Neural progenitor cell (in vitro differentiated cells): Measurements from ENCODE around the gene BEND7. TPM values are rescaled to one million over a fixed set of nuclear protein-coding genes. Genes with fewer than 3 reads are reported as not detected.

ENCODE experiments used
- DNase-seq: peaks from one replicate; pipeline ENCODE4 v3.0.0-alpha.2; 2016; ENCODE audit warnings: low spot score
- H2AFZ ChIP-seq: fragments of 200-600 bp; sonication (generic); replicated peaks from 2 replicates; pipeline ENCODE4 v1.6.1; 2016; ENCODE audit warnings: antibody characterized with exemption
- H3F3A ChIP-seq: fragments of 200-600 bp; sonication (generic); 2 replicates; pipeline ENCODE4 v1.6.1; 2016; ENCODE audit warnings: antibody characterized with exemption, low read depth
- H3K27ac ChIP-seq: fragments of 200-600 bp; sonication (generic); 2 replicates; pipeline ENCODE4 v1.5.1; 2016; ENCODE audit warnings: mild to moderate bottlenecking
- H3K27me3 ChIP-seq: fragments of 200-600 bp; sonication (generic); 2 replicates; pipeline ENCODE4 v1.6.1; 2016; ENCODE audit warnings: mild to moderate bottlenecking, moderate library complexity
- H3K36me3 ChIP-seq: fragments of 200-600 bp; sonication (generic); 2 replicates; pipeline ENCODE4 v1.5.1; 2016
- H3K4me1 ChIP-seq: fragments of 200-600 bp; sonication (generic); 2 replicates; pipeline ENCODE4 v1.6.1; 2016; ENCODE audit warnings: mixed run types
- H3K4me2 ChIP-seq: fragments of 200-600 bp; sonication (generic); 2 replicates; pipeline ENCODE4 v1.6.1; 2016
- H3K4me3 ChIP-seq: fragments of 200-600 bp; sonication (generic); 2 replicates; pipeline ENCODE4 v1.5.1; 2016
- H3K79me2 ChIP-seq: fragments of 200-600 bp; sonication (generic); 2 replicates; pipeline ENCODE4 v1.6.1; 2016; ENCODE audit warnings: low read depth
- H3K9ac ChIP-seq: fragments of 200-600 bp; sonication (generic); 2 replicates; pipeline ENCODE4 v1.6.1; 2016
- H3K9me3 ChIP-seq: fragments of 200-600 bp; sonication (generic); 2 replicates; pipeline ENCODE4 v1.5.1; 2016; ENCODE audit warnings: low read depth
- H4K20me1 ChIP-seq: fragments of 200-600 bp; sonication (generic); 2 replicates; pipeline ENCODE4 v1.6.1; 2016; ENCODE audit warnings: low read depth
- H3K27ac Mint-ChIP-seq: 3 replicates; pipeline ENCODE4 v1.8.0; 2021; ENCODE audit warnings: mixed read lengths
- H3K27me3 Mint-ChIP-seq: 2 replicates; pipeline ENCODE4 v1.8.0; 2022; ENCODE audit warnings: low read depth, mild to moderate bottlenecking, inconsistent platforms, moderate library complexity, mixed read lengths; ENCODE audit not compliant: insufficient read depth
- H3K36me3 Mint-ChIP-seq: 3 replicates; pipeline ENCODE4 v1.8.0; 2021; ENCODE audit warnings: mixed read lengths
- H3K4me1 Mint-ChIP-seq: 3 replicates; pipeline ENCODE4 v1.8.0; 2021; ENCODE audit warnings: mixed read lengths
- H3K4me3 Mint-ChIP-seq: 3 replicates; pipeline ENCODE4 v1.8.0; 2021; ENCODE audit warnings: mild to moderate bottlenecking, moderate library complexity, mixed read lengths
- H3K9me3 Mint-ChIP-seq: 3 replicates; pipeline ENCODE4 v1.8.0; 2020; ENCODE audit warnings: mixed read lengths
- CTCF ChIP-seq: fragments of 200-600 bp; sonication (generic); IDR thresholded peaks from 2 replicates; pipeline ENCODE4 v1.5.1; 2017; ENCODE audit warnings: antibody characterized with exemption, mild to moderate bottlenecking
- EZH2 ChIP-seq: fragments of 200-600 bp; sonication (generic); IDR thresholded peaks from 2 replicates; pipeline ENCODE4 v1.6.1; 2017; ENCODE audit warnings: antibody characterized with exemption, mild to moderate bottlenecking, moderate library complexity
- EZH2phosphoT487 ChIP-seq: fragments of 200-600 bp; sonication (generic); IDR thresholded peaks from 2 replicates; pipeline ENCODE4 v1.6.1; 2017; ENCODE audit warnings: antibody characterized with exemption
- total RNA-seq: library from RNA; depleted of rRNA; stranded (reverse); fragments of >200 nt; gene quantifications from 2 replicates; pipeline ENCODE4 v1.2.3, GENCODE V29; 2015; ENCODE audit warnings: low replicate concordance

BEND7 gene
- total RNA-seq, 1 donor from 2014 or later = 7.5 TPM

- no peak for TF ChIP-seq EZH2phosphoT487
- no peak for TF ChIP-seq CTCF
- no peaks in the 10 kb centered on the region for H3K79me2 ChIP-seq
- H3K9ac ChIP-seq = no peak overlapping the region
- no peak for DNase-seq
- H4K20me1 ChIP-seq = no peaks in the 10 kb centered on the region
- H3K4me2 ChIP-seq = no peak overlapping the region
- no peaks in the 10 kb centered on the region for H3K27me3 ChIP-seq
- no peaks in the 10 kb centered on the region for H3K9me3 ChIP-seq
- Mint-ChIP-seq H3K27me3 (no peaks in the 10 kb centered on the region), H3K4me3 (no peak overlapping the region), H3K27ac (no peak overlapping the region), H3K9me3 (no peaks in the 10 kb centered on the region), H3K4me1 (peaks cover 22% of the 10 kb centered on the region), H3K36me3 (peaks cover 5% of the 10 kb centered on the region)
- no peak overlapping the region for H3K4me3 ChIP-seq
- H2AFZ ChIP-seq = no peak overlapping the region
- H3K36me3 ChIP-seq = no peaks in the 10 kb centered on the region
- H3K4me1 ChIP-seq = peaks cover 23% of the 10 kb centered on the region
- no peak overlapping the region for H3K27ac ChIP-seq
- H3F3A ChIP-seq = peaks cover 18% of the 10 kb centered on the region
These were observed 29.7 kb downstream of the BEND7 start for GRCh38 chr10:13499150-13499549.

GRCh38 chr10:13496931-13497330, 31.9 kb downstream of the BEND7 start:
- Histone ChIP-seq H3K36me3 (no peaks in the 10 kb centered on the region), H3K79me2 (no peaks in the 10 kb centered on the region), H3K27me3 (no peaks in the 10 kb centered on the region), H3K27ac (no peak overlapping the region), H4K20me1 (no peaks in the 10 kb centered on the region), H3K9ac (no peak overlapping the region), H3K4me3 (no peak overlapping the region), H3K9me3 (no peaks in the 10 kb centered on the region), H2AFZ (no peak overlapping the region), H3F3A (peaks cover 18% of the 10 kb centered on the region), H3K4me2 (peak overlapping the region; percentile 66), H3K4me1 (peaks cover 23% of the 10 kb centered on the region)
- peak; percentile 69 for DNase-seq
- Mint-ChIP-seq H3K4me3 (no peak overlapping the region), H3K9me3 (no peaks in the 10 kb centered on the region), H3K27me3 (no peaks in the 10 kb centered on the region), H3K36me3 (peaks cover 5% of the 10 kb centered on the region), H3K4me1 (peaks cover 18% of the 10 kb centered on the region), H3K27ac (peak overlapping the region; percentile 93)
- no peak for TF ChIP-seq EZH2phosphoT487
- TF ChIP-seq CTCF = no peak
- no peak for TF ChIP-seq EZH2

- Histone ChIP-seq H4K20me1 (no peaks in the 10 kb centered on the region), H3K79me2 (no peaks in the 10 kb centered on the region), H3K36me3 (no peaks in the 10 kb centered on the region), H3K4me1 (peaks cover 23% of the 10 kb centered on the region), H3K4me3 (no peak overlapping the region), H3K4me2 (peak overlapping the region; percentile 66), H3K27ac (peak overlapping the region; percentile 25), H3F3A (peaks cover 18% of the 10 kb centered on the region), H2AFZ (no peak overlapping the region), H3K27me3 (no peaks in the 10 kb centered on the region), H3K9me3 (no peaks in the 10 kb centered on the region), H3K9ac (no peak overlapping the region)
- no peaks in the 10 kb centered on the region for H3K9me3 Mint-ChIP-seq
- peaks cover 18% of the 10 kb centered on the region for H3K4me1 Mint-ChIP-seq
- H3K4me3 Mint-ChIP-seq = no peak overlapping the region
- peaks cover 5% of the 10 kb centered on the region for H3K36me3 Mint-ChIP-seq
- no peaks in the 10 kb centered on the region for H3K27me3 Mint-ChIP-seq
- TF ChIP-seq EZH2phosphoT487 = no peak
- TF ChIP-seq EZH2 = no peak
- no peak for TF ChIP-seq CTCF
- DNase-seq = peak; percentile 82
- H3K27ac Mint-ChIP-seq = no peak overlapping the region
These were observed 32.6 kb downstream of the BEND7 start for GRCh38 chr10:13496164-13496563.
